Epithelial cell of proximal tubule (primary cell): ENCODE measurements around the gene YWHAG. TPM values are rescaled to one million over a fixed set of nuclear protein-coding genes. Genes with fewer than 3 reads are reported as not detected.

ENCODE experiments used
- DNase-seq: peaks from one replicate; pipeline ENCODE4 v3.0.0-alpha.2; 2011; ENCODE audit warnings: low read depth
- H3K4me3 ChIP-seq: 2 replicates; pipeline ENCODE4 v1.5.1; 2011; ENCODE audit warnings: low read depth, mild to moderate bottlenecking, low read length
- CTCF ChIP-seq: conservative IDR thresholded peaks from 2 replicates; pipeline ENCODE4 v1.5.1; 2012; ENCODE audit warnings: low read depth, mild to moderate bottlenecking, low read length
- total RNA-seq: library from RNA; depleted of rRNA; stranded (reverse); fragments of >200 nt; gene quantifications from 2 replicates; pipeline ENCODE4 v1.2.3, GENCODE V29; 2015

YWHAG gene
- total RNA-seq, 1 donor from 2014 or later = 74.7 TPM

- no peak overlapping the region for H3K4me3 ChIP-seq
- no peak for TF ChIP-seq CTCF
- DNase-seq = no peak
Measured at GRCh38 chr7:76356115-76356514, 2.7 kb downstream of the YWHAG start.

- DNase-seq = no peak
- no peak for TF ChIP-seq CTCF
- H3K4me3 ChIP-seq = no peak overlapping the region
Measured at GRCh38 chr7:76354981-76355730, 3.6 kb downstream of the YWHAG start.

GRCh38 chr7:76354516-76354915, 4.3 kb downstream of the YWHAG start:
- no peak for TF ChIP-seq CTCF
- no peak overlapping the region for H3K4me3 ChIP-seq
- no peak for DNase-seq

- no peak for TF ChIP-seq CTCF
- no peak overlapping the region for H3K4me3 ChIP-seq
- DNase-seq = no peak
Measured at GRCh38 chr7:76353744-76354143, 5.0 kb downstream of the YWHAG start.

- TF ChIP-seq CTCF = no peak
Measured at GRCh38 chr7:76352193-76352592, 6.6 kb downstream of the YWHAG start.

GRCh38 chr7:76351372-76351771, 7.4 kb downstream of the YWHAG start:
- no peak for TF ChIP-seq CTCF
- H3K4me3 ChIP-seq = no peak overlapping the region
- DNase-seq = no peak

More at GRCh38 chr7:76352193-76352592, 6.6 kb downstream of the YWHAG start:
- no peak for DNase-seq
- no peak overlapping the region for H3K4me3 ChIP-seq

- H3K4me3 ChIP-seq = no peak overlapping the region
- no peak for DNase-seq
- TF ChIP-seq CTCF = no peak
Measured at GRCh38 chr7:76349313-76349885, 9.4 kb downstream of the YWHAG start.
